Right lobe of liver (tissue), 4 donors: ENCODE measurements around the gene ITPR2.

Experiments
- CTCF ChIP-seq, 4 donors: fragments of 200-600 bp in 3 of 4; fragments of 450-650 bp in 1 of 4; IDR thresholded peaks; one replicate each; pipeline versions ENCODE4 v1.5.1 to v1.8.0; 2016 to 2022; ENCODE audit warnings: antibody characterized with exemption in 4 of 4, mild to moderate bottlenecking in 2 of 4
- POLR2A ChIP-seq: fragments of 450-650 bp; IDR thresholded peaks from one replicate; pipeline ENCODE4 v1.6.1; 2017; ENCODE audit warnings: antibody characterized with exemption, mild to moderate bottlenecking
- donor health status: DM: no; HTN: no; CAD: no.
- donor health status: DM: no; HTN: no; CAD: no.
- donor health status: DM: no; HTN: yes; CAD: no.

- no peak for TF ChIP-seq CTCF (IDR thresholded peaks at IDR 0.05)
- TF ChIP-seq POLR2A, result no peak
Observed at GRCh38 chr12:26319511-26319910, 513.5 kb downstream of the ITPR2 start.
